ENCODE results near the gene MORN4.
"Not testable (repeated sequence)": the region's sequence is repeated elsewhere in the genome, so short reads cannot be mapped to it uniquely, and the experiment has no call there.

MORN4 gene

GRCh38 chr10:97640868-97641811 lies 7.8 kb upstream of the MORN4 start:
- DNase-seq = peak; percentile 32

GRCh38 chr10:97640174-97640867 lies 7.0 kb upstream of the MORN4 start, which contains the start of gene PI4K2A:
TSS of gene PI4K2A (plus strand) at chr10:97640671. CDS start at chr10:97640743, 72 bp downstream.
- peak; percentile 99 for DNase-seq

GRCh38 chr10:97639090-97639489 lies 5.8 kb upstream of the MORN4 start:
- DNase-seq = not testable (repeated sequence)

GRCh38 chr10:97635577-97635976 lies 2.3 kb upstream of the MORN4 start:
- no peak for DNase-seq

GRCh38 chr10:97633921-97634320 lies 621 bp upstream of the MORN4 start:
- peak; percentile 13 for DNase-seq

- peak; percentile 21 for DNase-seq
These were observed 2.2 kb downstream of the MORN4 start for GRCh38 chr10:97631098-97631497.

GRCh38 chr10:97629289-97629688 lies 4.0 kb downstream of the MORN4 start:
- no peak for DNase-seq

GRCh38 chr10:97628228-97628627 lies 5.1 kb downstream of the MORN4 start:
- no peak for DNase-seq

- DNase-seq = no peak
These were observed 5.6 kb downstream of the MORN4 start for GRCh38 chr10:97627731-97628130.

GRCh38 chr10:97623277-97623676 lies 10.0 kb downstream of the MORN4 start:
- DNase-seq = no peak

GRCh38 chr10:97618733-97619132 lies 14.6 kb downstream of the MORN4 start:
- DNase-seq = no peak

- DNase-seq = no peak
These were observed 15.0 kb downstream of the MORN4 start for GRCh38 chr10:97618285-97618684.

- DNase-seq = peak; percentile 45
These were observed 20.9 kb downstream of the MORN4 start for GRCh38 chr10:97612386-97612785.

GRCh38 chr10:97611473-97611872 lies 21.8 kb downstream of the MORN4 start:
- DNase-seq = no peak

GRCh38 chr10:97608991-97609561 lies 24.2 kb downstream of the MORN4 start:
- DNase-seq = no peak

- DNase-seq = no peak
These were observed 26.1 kb downstream of the MORN4 start for GRCh38 chr10:97607095-97607636.

GRCh38 chr10:97601268-97602215 lies 31.8 kb downstream of the MORN4 start:
- DNase-seq = no peak

GRCh38 chr10:97600616-97601015 lies 32.7 kb downstream of the MORN4 start:
- no peak for DNase-seq

- no peak for DNase-seq
These were observed 34.1 kb downstream of the MORN4 start for GRCh38 chr10:97599272-97599619.

- DNase-seq = no peak
These were observed 34.7 kb downstream of the MORN4 start for GRCh38 chr10:97598407-97599271.

GRCh38 chr10:97597778-97598177 lies 35.5 kb downstream of the MORN4 start:
- DNase-seq = no peak

Measured in fibroblast of skin of abdomen (primary cell).